Measurements from ENCODE around the gene TEX2.
"Not testable (repeated sequence)": the region's sequence is repeated elsewhere in the genome, so short reads cannot be mapped to it uniquely, and the experiment has no call there.

Gene TEX2

DNA sequence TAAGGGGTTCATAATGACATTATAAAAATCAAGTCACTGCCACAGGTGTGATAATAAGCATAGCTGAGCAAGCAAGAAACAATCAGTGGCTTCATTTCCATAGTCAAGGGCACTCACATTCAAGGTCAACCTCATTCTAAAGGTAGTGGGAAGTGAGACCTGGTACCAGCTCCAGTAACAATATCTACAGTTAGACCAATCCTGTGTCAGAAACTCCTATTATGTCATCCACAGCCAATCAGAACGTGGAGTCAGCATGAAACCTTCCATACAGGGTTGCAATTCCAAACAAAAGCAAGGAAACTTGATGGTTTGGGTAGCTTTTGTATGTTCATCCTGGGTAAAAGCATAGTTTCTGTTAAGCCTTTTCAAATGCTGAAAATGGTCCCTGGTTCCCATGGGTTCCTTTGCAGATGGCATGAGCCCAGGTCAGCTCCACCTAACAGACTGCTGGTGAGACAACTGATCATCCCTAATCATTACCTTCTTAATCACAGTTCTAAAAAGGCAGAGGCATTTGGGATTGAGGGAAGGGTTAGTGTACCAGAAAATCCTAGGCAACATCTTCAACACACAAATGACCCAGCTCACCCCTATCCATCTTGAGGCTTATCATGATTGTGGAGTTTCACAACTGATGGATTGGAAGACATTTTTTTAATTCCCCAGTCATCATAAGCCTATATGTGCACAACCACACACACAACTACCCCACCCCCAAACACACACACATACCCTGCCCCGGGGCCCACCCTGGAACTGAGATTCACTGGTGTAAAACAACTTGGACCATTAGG is 30.4 kb downstream of the TEX2 start:
- no peak for DNase-seq

- DNase-seq: no peak
Observed at GRCh38 chr17:64231567-64232141, 31.4 kb downstream of the TEX2 start.

- no peak for DNase-seq
Observed at GRCh38 chr17:64230791-64231408, 32.2 kb downstream of the TEX2 start.

- DNase-seq: no peak
Observed at GRCh38 chr17:64229815-64230728, 33.0 kb downstream of the TEX2 start.

- DNase-seq: no peak
Observed at GRCh38 chr17:64226132-64226531, 36.9 kb downstream of the TEX2 start.

DNA sequence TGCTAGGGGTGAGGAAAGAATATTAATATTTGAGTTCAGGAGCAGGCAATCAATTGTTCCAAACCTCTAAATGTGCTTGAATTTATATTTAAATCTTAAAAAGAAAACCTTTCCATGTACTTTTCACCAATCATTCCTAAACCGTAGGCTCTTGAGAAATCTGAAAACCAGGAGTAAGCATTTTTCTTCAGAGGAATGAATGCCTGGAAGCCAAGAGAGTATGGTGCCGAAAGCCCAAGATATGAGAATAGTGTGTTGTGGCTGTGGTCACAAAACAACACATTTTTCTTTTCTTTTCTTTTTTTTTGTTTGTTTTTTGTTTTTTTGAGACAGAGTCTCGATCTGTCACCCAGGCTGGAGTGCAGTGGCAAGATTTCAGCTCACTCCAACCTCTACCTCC is 37.6 kb downstream of the TEX2 start:
- DNase-seq: no peak

- no peak for DNase-seq
Observed at GRCh38 chr17:64223931-64224629, 39.0 kb downstream of the TEX2 start.

DNA sequence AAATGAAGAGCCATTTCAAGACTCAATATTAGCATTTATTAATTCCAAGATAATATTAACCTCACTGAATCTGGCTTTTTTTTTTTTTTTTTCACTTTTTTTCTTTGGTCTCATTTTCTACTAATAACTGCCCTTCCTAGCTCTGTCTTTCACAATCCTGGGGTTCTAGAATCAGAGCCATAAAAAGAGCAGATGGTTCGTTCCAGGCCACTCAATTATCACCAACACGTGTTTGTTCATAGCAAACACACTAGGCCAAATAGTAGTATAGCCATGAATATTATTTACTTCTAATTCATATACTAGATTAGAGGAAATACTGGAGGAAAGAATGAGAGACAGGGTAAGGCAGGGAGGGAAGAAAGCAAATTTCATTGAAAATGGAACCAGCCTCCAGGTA is 39.8 kb downstream of the TEX2 start:
- DNase-seq: no peak

- no peak for DNase-seq
Observed at GRCh38 chr17:64221679-64222078, 41.4 kb downstream of the TEX2 start.

GRCh38 chr17:64220604-64221003 is 42.5 kb downstream of the TEX2 start:
- DNase-seq: not testable (repeated sequence)

DNA sequence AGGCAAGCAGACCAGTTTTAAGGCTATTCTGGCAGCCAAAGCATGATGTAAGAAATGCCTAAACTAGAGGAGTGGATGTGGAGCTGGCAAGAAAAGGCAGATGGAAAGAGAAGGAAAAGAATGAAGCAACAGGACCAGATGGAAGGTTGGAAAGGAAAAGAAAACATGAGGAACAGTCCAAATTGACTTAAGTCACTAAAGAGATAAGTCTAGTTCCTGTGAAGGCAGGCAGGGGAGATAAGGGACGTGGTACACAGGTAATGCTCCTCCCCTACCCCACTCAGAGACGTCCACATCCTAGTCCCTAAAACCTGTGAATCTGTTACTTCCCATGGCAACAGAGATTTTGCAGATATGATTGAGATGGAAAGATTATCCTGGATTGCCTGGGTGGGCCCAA is 43.5 kb downstream of the TEX2 start:
- no peak for DNase-seq

GRCh38 chr17:64218066-64218465 is 45.0 kb downstream of the TEX2 start:
- peak in 1 of 2 donors; percentile 6 for DNase-seq

DNA sequence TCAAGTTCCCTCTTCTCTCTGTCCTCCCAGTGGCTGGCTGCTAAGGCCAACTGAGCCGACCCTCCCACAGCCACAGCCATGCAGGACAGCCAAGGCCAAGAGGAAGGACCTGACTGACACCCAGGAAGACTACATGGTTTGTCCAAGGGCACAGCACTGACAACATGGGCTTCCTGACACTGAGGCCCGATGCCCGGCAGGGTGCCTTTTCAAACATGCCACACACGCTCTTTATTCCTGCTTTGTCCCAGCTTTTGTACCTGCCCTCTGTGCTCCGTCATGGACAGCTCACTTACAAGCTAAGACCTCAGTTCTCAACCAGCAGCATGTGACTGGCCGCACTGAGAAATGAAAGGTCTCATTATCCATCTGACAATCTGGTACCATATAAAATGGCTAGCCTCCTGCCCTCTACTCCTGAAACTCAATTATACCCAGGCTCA is 45.8 kb downstream of the TEX2 start:
- no peak for DNase-seq

GRCh38 chr17:64216338-64217248 is 46.5 kb downstream of the TEX2 start:
- no peak for DNase-seq

GRCh38 chr17:64216000-64216337 is 47.1 kb downstream of the TEX2 start:
- DNase-seq: no peak

- DNase-seq: no peak
Observed at GRCh38 chr17:64214950-64215349, 48.1 kb downstream of the TEX2 start.

GRCh38 chr17:64213995-64214811 is 48.9 kb downstream of the TEX2 start:
- no peak for DNase-seq

- no peak for DNase-seq
Observed at GRCh38 chr17:64212122-64212521, 50.9 kb downstream of the TEX2 start.

DNA sequence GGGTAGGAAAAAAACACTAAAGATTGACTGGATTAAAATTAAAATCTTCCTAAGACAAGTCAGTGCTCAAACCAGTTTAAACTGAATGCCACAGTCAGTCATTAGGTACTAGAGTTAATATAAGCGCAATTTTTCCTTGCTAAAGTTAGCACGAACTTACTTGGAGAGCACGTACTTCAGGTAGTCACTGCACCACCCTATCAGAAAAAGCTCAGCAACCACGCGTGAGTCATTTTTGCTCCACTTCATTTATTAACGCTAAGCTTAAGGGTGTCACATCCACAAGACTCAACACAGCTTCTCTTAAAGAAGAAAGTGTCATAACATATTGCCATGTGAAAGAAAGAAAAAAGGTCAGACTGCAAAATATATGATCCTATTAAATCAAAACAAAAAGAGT is 53.1 kb downstream of the TEX2 start:
- DNase-seq: no peak

DNA sequence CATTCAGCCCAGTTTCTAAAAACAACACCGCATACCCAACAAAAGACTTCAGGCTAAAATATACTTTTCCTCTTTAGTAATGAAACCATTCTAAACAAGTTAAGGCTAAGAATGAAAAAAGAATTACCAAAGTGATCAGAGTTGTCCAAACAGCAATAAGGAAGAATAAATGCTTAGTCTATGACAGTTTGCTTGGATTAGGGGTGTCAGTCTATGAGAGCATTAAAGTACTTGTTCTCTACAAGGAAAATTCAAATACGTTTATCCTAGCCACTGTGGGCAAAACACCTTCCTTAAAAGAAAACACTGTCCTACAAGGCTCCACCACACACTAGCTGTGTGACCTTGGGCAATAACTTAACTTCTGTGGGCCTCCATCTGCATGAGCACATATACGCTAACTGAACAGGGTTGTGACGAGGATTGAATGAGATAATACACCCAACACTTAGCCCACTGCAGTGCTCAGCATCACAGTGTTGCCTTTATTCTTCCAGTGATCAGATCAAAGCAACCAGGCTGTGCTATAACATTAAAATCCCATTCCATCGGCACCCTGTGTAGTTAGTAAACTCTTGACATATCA is 53.6 kb downstream of the TEX2 start:
- DNase-seq: no peak
